ENCODE measurements around the gene GNPNAT1. TPM values are rescaled to one million over a fixed set of nuclear protein-coding genes. Genes with fewer than 3 reads are reported as not detected.
A peak's percentile ranks its signal among the peaks of the same experiment; 100 is the strongest.

The GNPNAT1 gene
- total RNA-seq, 1 experiment from 2014 or later = 33.9 TPM

DNA sequence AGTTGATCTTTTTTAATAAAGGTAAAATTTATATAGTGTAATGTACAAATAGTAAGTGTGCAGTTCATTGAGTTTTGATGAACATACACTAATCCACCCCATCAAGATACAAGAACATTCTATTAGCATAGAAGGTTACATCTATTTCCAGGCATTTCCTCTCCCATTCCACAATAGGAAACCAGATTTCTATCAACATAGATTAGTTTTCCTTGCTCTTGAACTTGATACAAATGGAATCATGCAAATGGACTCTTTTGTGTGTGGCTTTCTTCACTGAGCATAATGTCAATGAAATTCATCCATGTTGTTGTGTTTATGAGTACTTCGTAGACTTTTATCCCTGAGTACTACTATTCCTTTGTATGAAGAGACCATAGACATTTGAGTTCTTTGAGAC is 50.7 kb downstream of the GNPNAT1 start:
- peak; percentile 5 for DNase-seq (ENCODE audit: low spot score)
- intact Hi-C loops (cut with micrococcal nuclease; ENCODE audit: unreplicated experiment) = no loop called here
- Histone ChIP-seq H3K36me3 (ENCODE audit: insufficient read depth, low read length, poor library complexity, severe bottlenecking) (peaks cover 4% of the 10 kb centered on the region), H3K4me3 (ENCODE audit: low read depth, low read length, poor library complexity, severe bottlenecking) (no peak overlapping the region), H3K27ac (ENCODE audit: low read depth, low read length, poor library complexity, severe bottlenecking) (no peak overlapping the region), H3K9me3 (ENCODE audit: low read depth, low read length, poor library complexity, severe bottlenecking) (no peaks in the 10 kb centered on the region), H3K4me1 (ENCODE audit: insufficient read depth, low read length, poor library complexity, severe bottlenecking) (peaks cover 7% of the 10 kb centered on the region), H3K27me3 (replicated peaks; ENCODE audit: insufficient read depth, low read depth, low read length, poor library complexity) (no peaks in the 10 kb centered on the region)
- POLR2A ChIA-PET (ENCODE audit: low non-redundant PET) = no interaction called here
- no TSS peak for BruUV-seq (replicated peaks)
- CTCF ChIA-PET = no interaction called here
- TF ChIP-seq, protein P1, sequence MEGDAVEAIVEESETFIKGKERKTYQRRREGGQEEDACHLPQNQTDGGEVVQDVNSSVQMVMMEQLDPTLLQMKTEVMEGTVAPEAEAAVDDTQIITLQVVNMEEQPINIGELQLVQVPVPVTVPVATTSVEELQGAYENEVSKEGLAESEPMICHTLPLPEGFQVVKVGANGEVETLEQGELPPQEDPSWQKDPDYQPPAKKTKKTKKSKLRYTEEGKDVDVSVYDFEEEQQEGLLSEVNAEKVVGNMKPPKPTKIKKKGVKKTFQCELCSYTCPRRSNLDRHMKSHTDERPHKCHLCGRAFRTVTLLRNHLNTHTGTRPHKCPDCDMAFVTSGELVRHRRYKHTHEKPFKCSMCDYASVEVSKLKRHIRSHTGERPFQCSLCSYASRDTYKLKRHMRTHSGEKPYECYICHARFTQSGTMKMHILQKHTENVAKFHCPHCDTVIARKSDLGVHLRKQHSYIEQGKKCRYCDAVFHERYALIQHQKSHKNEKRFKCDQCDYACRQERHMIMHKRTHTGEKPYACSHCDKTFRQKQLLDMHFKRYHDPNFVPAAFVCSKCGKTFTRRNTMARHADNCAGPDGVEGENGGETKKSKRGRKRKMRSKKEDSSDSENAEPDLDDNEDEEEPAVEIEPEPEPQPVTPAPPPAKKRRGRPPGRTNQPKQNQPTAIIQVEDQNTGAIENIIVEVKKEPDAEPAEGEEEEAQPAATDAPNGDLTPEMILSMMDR (conservative IDR thresholded peaks at IDR 0.05; ENCODE audit: low read depth, low read length) = no peak
- no peak for TF ChIP-seq EZH2 (IDR thresholded peaks at IDR 0.05; ENCODE audit: borderline replicate concordance, low read depth, low read length, poor library complexity, severe bottlenecking)

DNA sequence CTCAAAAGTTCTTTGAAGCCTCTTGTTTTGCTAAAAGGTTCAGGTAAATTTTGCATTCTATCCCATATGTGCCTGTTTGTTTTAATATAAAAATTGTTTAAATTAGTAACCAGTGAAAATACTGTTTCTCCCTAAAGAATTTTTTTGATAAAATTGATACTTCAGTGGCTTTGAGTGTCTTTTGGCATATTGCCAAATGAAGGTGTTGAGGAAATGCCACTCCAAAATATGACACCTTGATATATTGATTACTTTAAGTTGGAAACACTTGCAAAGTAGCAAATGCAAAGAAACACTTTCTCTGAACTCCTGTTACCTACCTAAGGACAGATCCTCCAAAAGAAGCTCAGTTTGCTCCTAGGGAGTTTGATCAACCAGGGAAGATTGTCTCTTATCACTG is 53.0 kb downstream of the GNPNAT1 start:
- Histone ChIP-seq H3K36me3 (ENCODE audit: insufficient read depth, low read length, poor library complexity, severe bottlenecking) (no peaks in the 10 kb centered on the region), H3K27me3 (replicated peaks; ENCODE audit: insufficient read depth, low read depth, low read length, poor library complexity) (no peaks in the 10 kb centered on the region), H3K27ac (ENCODE audit: low read depth, low read length, poor library complexity, severe bottlenecking) (no peak overlapping the region), H3K9me3 (ENCODE audit: low read depth, low read length, poor library complexity, severe bottlenecking) (no peaks in the 10 kb centered on the region), H3K4me3 (ENCODE audit: low read depth, low read length, poor library complexity, severe bottlenecking) (no peak overlapping the region), H3K4me1 (ENCODE audit: insufficient read depth, low read length, poor library complexity, severe bottlenecking) (peaks cover 7% of the 10 kb centered on the region)
- POLR2A ChIA-PET (ENCODE audit: low non-redundant PET) = no interaction called here
- CTCF ChIA-PET = no interaction called here
- intact Hi-C loops (cut with micrococcal nuclease; ENCODE audit: unreplicated experiment) = no loop called here
- no peak for DNase-seq (ENCODE audit: low spot score)
- BruUV-seq (replicated peaks) = no TSS peak
- TF ChIP-seq EZH2 (IDR thresholded peaks at IDR 0.05; ENCODE audit: borderline replicate concordance, low read depth, low read length, poor library complexity, severe bottlenecking) = no peak
- TF ChIP-seq, protein P1 (conservative IDR thresholded peaks at IDR 0.05; ENCODE audit: low read depth, low read length) = no peak

DNA sequence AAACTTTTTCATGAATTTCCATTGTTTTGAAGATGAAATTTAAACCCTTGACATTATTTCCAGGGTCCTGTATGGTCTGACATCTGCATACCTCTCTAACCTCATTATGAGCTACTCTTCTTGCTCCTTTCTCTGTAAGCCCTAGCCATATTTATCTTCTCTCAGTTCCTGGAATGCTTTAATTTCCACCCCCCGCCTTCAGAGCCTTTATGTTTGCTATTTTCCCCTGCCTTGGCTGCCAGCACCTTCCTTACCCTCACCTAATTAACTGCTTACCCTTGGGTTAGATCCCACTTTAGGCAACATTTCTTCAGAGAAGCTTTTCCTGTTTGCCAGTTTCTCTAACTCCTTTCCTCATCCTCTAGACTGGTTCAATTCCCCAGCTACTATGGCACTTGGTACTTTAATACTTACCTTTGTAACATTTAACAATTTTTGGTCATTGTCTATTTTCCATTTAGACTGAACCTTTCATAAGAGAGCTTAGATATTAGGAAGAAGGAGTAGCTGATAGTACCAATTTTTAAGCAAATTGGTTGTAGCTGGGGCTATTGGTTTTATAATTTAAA is 55.4 kb downstream of the GNPNAT1 start:
- CTCF ChIA-PET = interaction anchor here (0.6 kb wide), 1 partner anchor 168 kb away, joined by 4 read pairs; no protein-coding TSS in a partner anchor

More for the DNA sequence above, 55.4 kb downstream of the GNPNAT1 start:
- no peak overlapping the region for H3K4me3 ChIP-seq (ENCODE audit: low read depth, low read length, poor library complexity, severe bottlenecking)
- TF ChIP-seq, protein P1 (conservative IDR thresholded peaks at IDR 0.05; ENCODE audit: low read depth, low read length) = no peak
- TF ChIP-seq EZH2 (IDR thresholded peaks at IDR 0.05; ENCODE audit: borderline replicate concordance, low read depth, low read length, poor library complexity, severe bottlenecking) = no peak
- no peaks in the 10 kb centered on the region for H3K36me3 ChIP-seq (ENCODE audit: insufficient read depth, low read length, poor library complexity, severe bottlenecking)
- H3K27me3 ChIP-seq (replicated peaks; ENCODE audit: insufficient read depth, low read depth, low read length, poor library complexity) = no peaks in the 10 kb centered on the region
- no peak overlapping the region for H3K27ac ChIP-seq (ENCODE audit: low read depth, low read length, poor library complexity, severe bottlenecking)
- DNase-seq (ENCODE audit: low spot score) = no peak
- no peaks in the 10 kb centered on the region for H3K9me3 ChIP-seq (ENCODE audit: low read depth, low read length, poor library complexity, severe bottlenecking)
- intact Hi-C loops (cut with micrococcal nuclease; ENCODE audit: unreplicated experiment) = no loop called here
- no peaks in the 10 kb centered on the region for H3K4me1 ChIP-seq (ENCODE audit: insufficient read depth, low read length, poor library complexity, severe bottlenecking)
- POLR2A ChIA-PET (ENCODE audit: low non-redundant PET) = no interaction called here
- BruUV-seq (replicated peaks) = no TSS peak

Data from A673 (cell line).